ENCODE measurements around the gene SPATS2.

Gene SPATS2

GRCh38 chr12:49539406-49540228 is 172.4 kb downstream of the SPATS2 start:
- no peak for DNase-seq

- DNase-seq: peak in 1 of 51 donors; percentile 37
Measured at GRCh38 chr12:49540229-49541139, 173.2 kb downstream of the SPATS2 start.

- DNase-seq: no peak
Measured at GRCh38 chr12:49541140-49541861, 174.0 kb downstream of the SPATS2 start.

GRCh38 chr12:49541911-49542505 is 174.7 kb downstream of the SPATS2 start:
- no peak for DNase-seq

GRCh38 chr12:49542592-49543160 is 175.4 kb downstream of the SPATS2 start:
- no peak for DNase-seq

GRCh38 chr12:49543221-49543913 is 176.1 kb downstream of the SPATS2 start:
- no peak for DNase-seq

GRCh38 chr12:49543914-49544815 is 176.9 kb downstream of the SPATS2 start:
- peak in 1 of 51 donors; percentile 10 for DNase-seq

- no peak for DNase-seq
Measured at GRCh38 chr12:49545815-49546214, 178.6 kb downstream of the SPATS2 start.

- DNase-seq: no peak
Measured at GRCh38 chr12:49546481-49546880, 179.2 kb downstream of the SPATS2 start.

GRCh38 chr12:49547090-49547690 is 179.9 kb downstream of the SPATS2 start:
- DNase-seq: no peak

GRCh38 chr12:49548481-49548821 is 181.2 kb downstream of the SPATS2 start:
- DNase-seq: peak in 2 of 51 donors; percentile 35 to 58

GRCh38 chr12:49548822-49549648 is 181.8 kb downstream of the SPATS2 start:
- DNase-seq: peak in 15 of 51 donors; percentile 12 to 58 (median 24)

- DNase-seq: no peak
Measured at GRCh38 chr12:49549735-49550692, 182.8 kb downstream of the SPATS2 start.

GRCh38 chr12:49550693-49551252 is 183.5 kb downstream of the SPATS2 start:
- DNase-seq: no peak

GRCh38 chr12:49552014-49552413 is 184.8 kb downstream of the SPATS2 start:
- peak in 4 of 51 donors; percentile 8 to 35 (median 16) for DNase-seq

- DNase-seq: no peak
Measured at GRCh38 chr12:49552425-49552824, 185.2 kb downstream of the SPATS2 start.

Data from hypothalamus (tissue), 51 donors.